NCI-H1694 (cell line): ENCODE results near the gene TLR1.
"Not testable (repeated sequence)": the region's sequence is repeated elsewhere in the genome, so short reads cannot be mapped to it uniquely, and the experiment has no call there.

Source experiments
- DNase-seq: peaks from one replicate; lab custom pipeline; 2025; lab: John Stamatoyannopoulos, UW

The TLR1 gene

DNA sequence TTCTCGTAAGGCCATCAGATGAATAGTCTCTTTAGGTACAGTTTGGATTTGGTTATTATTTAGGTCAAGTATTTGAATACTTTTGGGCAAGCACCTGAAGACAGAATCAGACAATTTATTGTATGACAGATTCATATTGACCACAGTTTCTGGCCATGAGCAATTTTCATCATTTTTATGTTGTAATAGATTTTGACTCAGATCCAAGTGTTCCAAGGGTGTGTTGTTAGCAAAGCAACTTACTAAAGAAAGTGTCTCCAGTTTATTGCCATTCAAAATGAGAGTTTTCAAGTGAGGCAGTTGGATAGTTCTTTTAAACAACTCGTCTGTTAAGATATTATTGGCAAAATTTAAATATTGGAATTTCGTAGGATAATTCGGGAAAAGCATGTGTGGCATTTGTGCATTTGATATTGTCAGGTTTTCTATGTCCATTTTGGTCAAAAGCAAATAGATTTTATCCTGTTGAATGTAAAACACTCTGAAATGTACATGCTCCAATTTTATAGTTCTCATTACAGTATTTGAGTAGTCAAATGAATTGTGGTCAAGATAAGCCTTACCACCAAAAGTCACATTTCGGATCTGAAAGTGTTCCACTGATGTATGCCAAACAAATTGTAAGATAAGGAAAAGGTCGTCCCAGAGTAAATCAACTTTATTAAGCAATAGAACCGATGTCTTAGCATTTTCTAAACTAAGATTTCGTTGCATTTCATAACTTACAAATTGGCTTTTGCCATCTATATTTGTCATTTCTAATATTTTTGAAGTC is 30.2 kb downstream of the TLR1 start:
- no peak for DNase-seq

GRCh38 chr4:38770281-38770680 is 34.3 kb downstream of the TLR1 start:
- DNase-seq: not testable (repeated sequence)

DNA sequence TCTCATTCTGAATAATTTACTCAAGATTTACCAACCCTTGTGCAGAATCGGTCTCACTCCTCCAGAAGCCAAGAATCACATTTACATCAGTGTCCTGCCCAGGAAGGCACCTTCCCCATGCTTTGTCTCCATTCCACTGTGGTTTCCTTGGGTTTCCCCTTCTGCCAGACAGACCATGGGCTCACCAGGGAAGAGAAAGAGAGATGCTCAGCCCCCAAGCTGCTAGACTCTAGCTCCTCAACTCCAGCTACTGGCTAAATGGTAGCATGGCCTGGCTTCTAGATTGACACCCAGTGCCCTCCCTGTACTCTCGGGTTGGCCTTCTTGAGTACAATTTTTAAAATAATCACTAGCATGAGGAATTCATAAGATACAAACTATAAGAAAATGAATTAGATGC is 34.7 kb downstream of the TLR1 start:
- DNase-seq: no peak

GRCh38 chr4:38769441-38769840 is 35.1 kb downstream of the TLR1 start:
- no peak for DNase-seq

DNA sequence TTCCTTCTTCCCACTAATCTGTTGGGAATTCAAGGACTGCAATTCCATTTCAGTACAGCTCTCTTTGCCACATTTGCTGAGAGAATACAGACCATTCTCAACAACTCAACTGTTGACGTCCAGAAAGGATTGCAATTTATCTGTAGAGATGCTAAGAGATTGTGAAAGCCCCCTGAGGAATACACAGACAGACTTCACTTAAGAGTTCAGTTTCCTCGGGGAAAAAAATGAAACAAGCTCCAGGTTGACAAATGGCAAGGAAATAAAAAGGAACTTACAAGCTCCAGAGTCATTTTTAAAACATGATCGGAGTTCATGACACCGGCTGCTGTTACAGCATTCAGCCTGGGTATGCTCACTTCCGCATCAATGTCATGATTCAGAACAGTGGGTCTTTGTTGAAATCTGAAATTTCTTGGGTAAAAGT is 35.6 kb downstream of the TLR1 start:
- no peak for DNase-seq

DNA sequence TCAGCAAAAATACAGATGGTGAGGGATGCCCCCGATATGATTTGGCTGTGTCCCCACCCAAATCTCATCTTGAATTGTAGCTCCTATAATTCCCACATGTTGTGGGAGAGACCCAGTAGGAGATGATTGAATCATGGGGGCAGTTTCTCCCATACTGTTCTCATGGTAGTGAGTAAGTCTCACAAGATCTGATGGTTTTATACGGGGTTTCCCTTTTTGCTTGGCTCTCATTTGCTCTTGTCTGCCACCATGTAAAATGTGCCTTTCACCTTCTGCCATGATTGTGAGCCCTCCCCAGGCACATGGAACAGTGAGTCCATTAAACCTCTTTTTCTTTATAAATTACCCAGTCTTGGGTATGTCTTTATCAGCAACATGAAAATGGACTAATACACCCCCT is 37.7 kb downstream of the TLR1 start:
- DNase-seq: not testable (repeated sequence)

- no peak for DNase-seq
These were observed 39.2 kb downstream of the TLR1 start for GRCh38 chr4:38765382-38765781.

- DNase-seq: no peak
These were observed 40.3 kb downstream of the TLR1 start for GRCh38 chr4:38764277-38764676.

DNA sequence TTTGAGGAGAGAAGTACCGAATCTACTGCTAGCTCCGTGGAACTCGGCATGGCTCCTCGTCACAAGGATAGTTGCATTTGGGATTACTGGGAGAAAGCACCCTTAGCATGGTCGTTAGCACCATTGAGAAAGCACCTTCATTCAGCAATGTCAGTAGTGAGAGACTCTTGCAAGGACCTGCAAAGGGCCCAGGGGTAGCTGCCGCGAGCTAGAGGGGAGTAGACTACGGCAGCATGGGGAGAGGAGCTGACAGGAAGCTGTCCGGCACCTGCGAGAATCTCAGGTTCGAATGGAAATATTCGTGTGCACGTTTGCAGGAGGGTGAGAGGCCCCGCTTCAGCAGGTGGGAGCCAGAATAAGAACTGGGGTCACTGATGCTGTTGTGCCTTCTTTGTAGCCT is 42.0 kb downstream of the TLR1 start:
- DNase-seq: no peak

DNA sequence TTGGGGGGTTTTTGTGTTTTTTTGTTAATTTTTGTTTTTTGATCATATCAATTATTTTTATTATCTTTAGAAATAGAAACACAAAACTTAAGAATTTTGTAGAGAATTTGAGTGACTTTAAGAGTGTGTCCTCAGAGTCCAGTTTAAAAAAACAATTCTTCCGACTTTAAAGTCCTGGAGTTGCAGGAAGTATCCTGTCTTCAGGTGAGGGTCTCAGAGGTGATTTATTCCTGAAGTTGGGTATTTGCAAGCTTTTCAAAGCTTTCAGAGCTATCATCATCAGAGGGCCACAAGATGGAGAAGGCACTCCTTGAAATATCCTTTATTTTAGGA is 44.8 kb downstream of the TLR1 start:
- DNase-seq: no peak

GRCh38 chr4:38759113-38759789 is 45.3 kb downstream of the TLR1 start:
- DNase-seq: no peak

DNA sequence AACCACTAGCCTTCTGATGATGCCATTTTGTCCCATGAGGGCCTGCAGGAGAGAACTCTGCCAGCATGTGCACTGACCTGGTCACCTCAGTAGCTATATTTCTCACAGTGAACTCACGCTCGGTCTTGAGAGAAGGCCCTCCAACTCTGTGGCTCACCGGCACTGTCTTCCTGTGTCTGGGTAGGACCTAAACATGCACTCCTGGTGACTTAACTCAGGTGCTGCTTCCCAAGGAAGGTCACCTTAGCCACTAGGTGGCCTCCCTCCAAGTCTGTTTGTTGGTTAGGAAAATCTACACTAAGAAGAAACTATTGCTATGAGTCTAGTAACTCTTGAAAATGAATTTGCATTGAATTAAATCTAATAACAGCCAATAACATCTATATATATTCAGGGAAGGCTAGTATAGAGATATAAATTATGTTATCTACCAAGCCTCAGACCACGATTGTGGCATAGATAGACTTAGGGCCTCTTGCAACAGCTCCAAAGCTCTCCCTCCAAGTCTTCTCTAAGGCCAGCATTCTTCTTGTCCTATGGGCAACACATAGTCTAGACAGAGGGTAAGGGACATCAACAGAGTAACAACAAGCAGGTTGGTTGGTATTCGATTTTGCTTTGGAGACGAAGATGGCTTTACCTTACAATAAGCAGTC is 46.5 kb downstream of the TLR1 start:
- DNase-seq: no peak

- no peak for DNase-seq
These were observed 51.4 kb downstream of the TLR1 start for GRCh38 chr4:38752941-38753806.

DNA sequence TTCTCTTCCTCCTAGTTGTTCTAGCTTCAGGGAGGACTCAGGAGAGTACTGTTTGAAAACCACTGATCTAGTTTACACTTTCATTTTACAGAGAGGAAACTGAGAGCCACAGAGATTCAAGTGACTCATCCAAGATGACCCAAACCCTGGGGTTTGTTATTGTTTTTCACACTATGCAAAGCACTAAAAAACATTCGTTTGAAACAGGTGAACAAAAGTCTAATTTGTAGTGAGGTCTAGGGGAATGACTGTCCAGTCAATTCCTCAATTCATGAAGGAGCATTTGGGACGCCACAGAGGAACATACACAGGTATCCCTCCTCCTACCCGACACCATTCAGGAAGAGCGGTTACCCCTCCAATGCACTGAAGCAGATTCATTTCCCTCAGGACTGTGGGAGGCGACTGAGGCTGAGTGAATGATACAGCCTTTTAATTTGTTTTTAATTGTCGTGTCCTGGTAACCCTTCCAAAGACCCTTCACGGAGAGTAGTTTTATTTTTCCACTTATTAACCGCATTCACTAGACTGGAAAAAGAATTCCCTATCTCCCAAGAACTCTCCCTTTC is 52.1 kb downstream of the TLR1 start:
- DNase-seq: no peak

DNA sequence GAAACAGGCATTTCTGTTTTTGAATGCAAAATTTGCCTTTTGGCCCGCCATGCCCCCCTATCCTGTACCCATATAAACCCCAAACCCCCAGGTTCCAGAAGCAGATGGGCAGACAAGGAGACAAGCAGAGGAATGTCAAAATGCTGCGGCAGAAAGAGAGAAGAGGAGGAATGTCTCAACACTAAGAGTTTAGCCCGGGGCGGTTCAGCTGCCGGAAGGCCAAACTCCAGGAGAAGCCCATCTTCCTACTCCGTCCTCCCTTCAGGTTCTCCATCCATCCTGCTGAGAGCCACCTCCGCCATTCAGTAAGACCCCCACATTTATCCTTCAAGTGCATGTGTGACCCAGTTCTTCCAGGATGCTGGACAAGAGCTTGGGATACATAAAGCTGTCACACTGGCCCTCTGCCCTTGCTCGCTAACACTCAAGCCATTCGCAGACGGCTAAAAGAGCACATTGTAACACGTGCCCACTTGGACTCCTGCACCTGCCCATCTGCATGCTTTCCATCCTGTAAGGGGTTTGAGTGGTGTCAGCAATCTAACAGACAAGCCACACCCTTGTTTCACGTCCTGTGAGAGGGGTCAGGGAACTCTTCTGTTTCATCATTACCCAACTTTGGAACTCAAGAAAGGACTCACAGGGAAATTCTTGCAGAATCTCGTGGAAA is 53.1 kb downstream of the TLR1 start:
- no peak for DNase-seq

DNA sequence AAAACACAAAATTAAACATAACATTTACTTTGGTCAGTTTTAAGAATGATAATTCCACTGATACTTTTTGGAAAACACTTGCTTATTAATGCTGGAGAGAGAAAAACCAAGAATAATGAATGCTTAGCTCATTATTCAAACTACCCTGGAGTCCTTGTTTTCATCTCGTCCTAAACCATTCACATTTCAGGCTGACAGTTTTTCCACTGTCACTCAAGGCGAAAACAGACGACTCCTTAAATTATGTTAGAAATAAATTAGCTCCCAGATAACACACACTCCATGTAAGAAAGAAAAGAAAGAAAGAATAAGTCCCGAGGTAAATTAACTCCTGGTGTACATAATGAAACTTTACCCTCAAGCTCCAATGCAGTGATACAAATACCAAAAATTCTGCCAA is 55.3 kb downstream of the TLR1 start:
- DNase-seq: no peak

- no peak for DNase-seq
These were observed 57.0 kb downstream of the TLR1 start for GRCh38 chr4:38747629-38748028.
